Stomach (tissue), 9 donors: ENCODE measurements around the gene GRWD1. TPM values are rescaled to one million over a fixed set of nuclear protein-coding genes. Genes with fewer than 3 reads are reported as not detected.
"Not testable (repeated sequence)": the region's sequence is repeated elsewhere in the genome, so short reads cannot be mapped to it uniquely, and the experiment has no call there.

Source experiments
- DNase-seq, 2 donors: peaks; one replicate each; pipeline versions ENCODE4 v3.0.0 to v3.0.0-alpha.2; 2013 to 2019
- H3K27ac ChIP-seq, 5 donors: fragments of 200-600 bp in 4 of 5; sonication (generic) in 4 of 5; one replicate each; pipeline ENCODE4 v1.5.1; 2013 to 2019; ENCODE audit warnings: mild to moderate bottlenecking in 1 of 5, moderate library complexity in 1 of 5
- H3K27me3 ChIP-seq, 3 donors: fragments of 200-600 bp; sonication (generic); one replicate each; pipeline ENCODE4 v1.5.1; 2017 to 2019; ENCODE audit warnings: mixed run types in 1 of 3
- H3K36me3 ChIP-seq, 4 donors: fragments of 200-600 bp; sonication (generic); 1 replicate in 3 of 4; 2 replicates in 1 of 4; pipeline ENCODE4 v1.5.1; 2016 to 2019
- H3K4me1 ChIP-seq, 4 donors: fragments of 200-600 bp; sonication (generic); one replicate each; pipeline ENCODE4 v1.5.1; 2016 to 2019
- H3K4me3 ChIP-seq, 4 donors: fragments of 200-600 bp; sonication (generic) in 3 of 4; one replicate each; pipeline ENCODE4 v1.5.1; 2016 to 2019; ENCODE audit warnings: mild to moderate bottlenecking in 1 of 4
- H3K9me3 ChIP-seq, 4 donors: fragments of 200-600 bp; sonication (generic); one replicate each; pipeline ENCODE4 v1.5.1; 2016 to 2019
- CTCF ChIP-seq, 7 experiments: fragments of 450-650 bp in 4 of 7; fragments of 200-600 bp in 3 of 7; sonication (generic) in 3 of 7; IDR thresholded peaks; one replicate each; pipeline ENCODE4 v1.5.1; 2016 to 2019; ENCODE audit warnings: antibody characterized with exemption in 7 of 7, control low read depth in 2 of 7, mild to moderate bottlenecking in 1 of 7
- EP300 ChIP-seq: sonication (generic); formaldehyde crosslinking; IDR thresholded peaks from one replicate; pipeline ENCODE4 v1.6.1; 2017; ENCODE audit warnings: antibody characterized with exemption
- POLR2A ChIP-seq, 4 donors: fragments of 450-650 bp; IDR thresholded peaks; one replicate each; pipeline ENCODE4 v1.6.1; 2016; ENCODE audit warnings: antibody characterized with exemption in 4 of 4, control low read depth in 2 of 4, mild to moderate bottlenecking in 1 of 4, moderate library complexity in 1 of 4
- POLR2AphosphoS5 ChIP-seq, 3 donors: sonication (generic); formaldehyde crosslinking; IDR thresholded peaks; one replicate each; pipeline ENCODE4 v1.6.1; 2016; ENCODE audit warnings: antibody characterized with exemption in 3 of 3
- WGBS, 5 donors: extraction: QIAGEN DNeasy Blood & Tissue Kit in 3 of 5; methylation state at CpG; one replicate each; pipeline versions ENCODE4 v1.1.5 to v1.1.7; 2013 to 2018; 5-methylcytosine and 5-hydroxymethylcytosine counted together
- intact Hi-C: fragments of 100-400 bp; cut with DNase I; formaldehyde crosslinking; loops from one replicate; pipeline ENCODE4 v1.15.1; 2023; ENCODE audit warnings: low total_unique reads
- polyA plus RNA-seq, 3 donors: library from polyadenylated mRNA; stranded (reverse); fragments of 200-250 nt; gene quantifications; one replicate each; pipeline ENCODE4 v1.2.3, GENCODE V29; 2013
- total RNA-seq, 5 donors: library from RNA; depleted of rRNA; stranded (reverse); fragments of >200 nt; gene quantifications; one replicate each; pipeline versions ENCODE4 v1.1.0 to v1.2.3, GENCODE V29; 2014 to 2016
- donor health status: healthy with polysubstance abuse.
- donor health status: Bipolar disorder and iron deficiency.
- donor health status: healthy.

GRWD1 gene
- total and polyA plus RNA-seq, 8 donors: 5.8 to 49.4 (median 15.7) TPM

- Histone ChIP-seq H3K4me3 (no peak overlapping the region), H3K27ac (peak overlapping the region in 4 of 5 donors; percentile 30 to 80 (median 46)), H3K36me3 (no peaks in the 10 kb centered on the region), H3K9me3 (no peaks in the 10 kb centered on the region), H3K27me3 (peaks cover 0 to 21% (median 4%) of the 10 kb centered on the region in 3 donors), H3K4me1 (peaks cover 25 to 63% (median 46%) of the 10 kb centered on the region in 4 donors)
- intact Hi-C loops: loop anchor here (5.0 kb wide), 1 partner anchor 100 kb away; no protein-coding TSS in a partner anchor
- 50 to 68% (median 60%) methylated on average over 6 of the region's 6 CpGs for WGBS, 5 donors
- peak in 1 of 2 donors; percentile 50 for DNase-seq
- TF ChIP-seq CTCF (IDR thresholded peaks at IDR 0.05) (no peak), POLR2A (IDR thresholded peaks at IDR 0.05) (no peak), EP300 (no peak), POLR2AphosphoS5 (IDR thresholded peaks at IDR 0.05) (no peak)
These were observed 41.8 kb downstream of the GRWD1 start for GRCh38 chr19:48487544-48487943.

- intact Hi-C loops: loop anchor here (5.0 kb wide), 1 partner anchor 99 kb away; no protein-coding TSS in a partner anchor
- Histone ChIP-seq H3K4me1 (peaks cover 25 to 64% (median 48%) of the 10 kb centered on the region in 4 donors), H3K4me3 (no peak overlapping the region), H3K36me3 (no peaks in the 10 kb centered on the region), H3K27me3 (peaks cover 0 to 22% (median 4%) of the 10 kb centered on the region in 3 donors), H3K9me3 (no peaks in the 10 kb centered on the region), H3K27ac (peak overlapping the region; percentile 30 to 80 (median 51))
- WGBS, 5 donors: 24 to 59% (median 26%) methylated on average over 6 to 8 of the region's 8 CpGs
- TF ChIP-seq EP300 (no peak), POLR2AphosphoS5 (IDR thresholded peaks at IDR 0.05) (peak in 1 of 3 donors; percentile 79)
- DNase-seq: peak; percentile 79 to 88
These were observed 42.2 kb downstream of the GRWD1 start for GRCh38 chr19:48487948-48488347.

GRCh38 chr19:48488478-48488877, 42.7 kb downstream of the GRWD1 start:
- 69 to 85% (median 81%) methylated on average over 7 of the region's 7 CpGs for WGBS, 5 donors
- H3K27ac ChIP-seq: peak overlapping the region in 3 of 5 donors; percentile 51 to 80 (median 55)
- peaks cover 25 to 70% (median 49%) of the 10 kb centered on the region in 4 donors for H3K4me1 ChIP-seq
- not testable (repeated sequence) for DNase-seq, H3K9me3 ChIP-seq, H3K36me3 ChIP-seq, H3K4me3 ChIP-seq
- intact Hi-C loops: loop anchor here (5.0 kb wide), 1 partner anchor 99 kb away; no protein-coding TSS in a partner anchor
- peaks cover 0 to 27% (median 4%) of the 10 kb centered on the region in 3 donors for H3K27me3 ChIP-seq

- peaks cover 0 to 28% (median 4%) of the 10 kb centered on the region in 3 donors for H3K27me3 ChIP-seq
- peak in 5 of 7 experiments; percentile 73 to 96 (median 93) for TF ChIP-seq CTCF (IDR thresholded peaks at IDR 0.05)
- TF ChIP-seq EP300: no peak
- TF ChIP-seq POLR2AphosphoS5 (IDR thresholded peaks at IDR 0.05): peak in 1 of 3 donors; percentile 57
- no peak for TF ChIP-seq POLR2A (IDR thresholded peaks at IDR 0.05)
- H3K4me3 ChIP-seq: no peak overlapping the region
- WGBS, 5 donors: 22 to 33% (median 23%) methylated on average over 16 to 19 of the region's 19 CpGs
- H3K9me3 ChIP-seq: no peaks in the 10 kb centered on the region
- peak; percentile 87 to 88 for DNase-seq
- intact Hi-C loops: loop anchor here (5.0 kb wide), 1 partner anchor 98 kb away; no protein-coding TSS in a partner anchor
- H3K36me3 ChIP-seq: no peaks in the 10 kb centered on the region
- peaks cover 30 to 79% (median 57%) of the 10 kb centered on the region in 4 donors for H3K4me1 ChIP-seq
- H3K27ac ChIP-seq: no peak overlapping the region
These were observed 43.9 kb downstream of the GRWD1 start for GRCh38 chr19:48489608-48490216.

GRCh38 chr19:48490981-48491792, 45.4 kb downstream of the GRWD1 start:
- Histone ChIP-seq H3K9me3 (no peaks in the 10 kb centered on the region), H3K36me3 (no peaks in the 10 kb centered on the region), H3K27ac (peak overlapping the region in 3 of 5 donors; percentile 3 to 62 (median 29)), H3K4me1 (peaks cover 30 to 94% (median 65%) of the 10 kb centered on the region in 4 donors), H3K4me3 (peak overlapping the region in 2 of 4 donors; percentile 7 to 28), H3K27me3 (peaks cover 0 to 28% (median 4%) of the 10 kb centered on the region in 3 donors)
- intact Hi-C loops: no loop called here
- TF ChIP-seq POLR2AphosphoS5 (IDR thresholded peaks at IDR 0.05) (no peak), EP300 (no peak), CTCF (IDR thresholded peaks at IDR 0.05) (no peak), POLR2A (IDR thresholded peaks at IDR 0.05) (no peak)
- WGBS, 5 donors: 8 to 12% (median 10%) methylated on average over 30 to 50 of the region's 50 CpGs
- DNase-seq: peak; percentile 56 to 78
